Activated naive CD4-positive, alpha-beta T cell treated with anti-CD3 and anti-CD28 coated beads, Interleukin-2, amount 50 U/mL, for 24 hours (primary cell): ENCODE results near the gene RGS7.

Experiments
- H3K27ac Mint-ChIP-seq: one replicate; pipeline ENCODE4 v1.8.0; 2021; ENCODE audit warnings: mild to moderate bottlenecking, mixed read lengths
- H3K27me3 Mint-ChIP-seq: one replicate; pipeline ENCODE4 v1.8.0; 2021; ENCODE audit warnings: mixed read lengths
- H3K36me3 Mint-ChIP-seq: one replicate; pipeline ENCODE4 v1.8.0; 2021; ENCODE audit warnings: mixed read lengths
- H3K4me1 Mint-ChIP-seq: one replicate; pipeline ENCODE4 v1.8.0; 2021; ENCODE audit warnings: mixed read lengths
- H3K4me3 Mint-ChIP-seq: one replicate; pipeline ENCODE4 v1.8.0; 2021; ENCODE audit warnings: mild to moderate bottlenecking, mixed read lengths
- H3K9me3 Mint-ChIP-seq: one replicate; pipeline ENCODE4 v1.8.0; 2021; ENCODE audit warnings: mixed read lengths

Gene RGS7

DNA sequence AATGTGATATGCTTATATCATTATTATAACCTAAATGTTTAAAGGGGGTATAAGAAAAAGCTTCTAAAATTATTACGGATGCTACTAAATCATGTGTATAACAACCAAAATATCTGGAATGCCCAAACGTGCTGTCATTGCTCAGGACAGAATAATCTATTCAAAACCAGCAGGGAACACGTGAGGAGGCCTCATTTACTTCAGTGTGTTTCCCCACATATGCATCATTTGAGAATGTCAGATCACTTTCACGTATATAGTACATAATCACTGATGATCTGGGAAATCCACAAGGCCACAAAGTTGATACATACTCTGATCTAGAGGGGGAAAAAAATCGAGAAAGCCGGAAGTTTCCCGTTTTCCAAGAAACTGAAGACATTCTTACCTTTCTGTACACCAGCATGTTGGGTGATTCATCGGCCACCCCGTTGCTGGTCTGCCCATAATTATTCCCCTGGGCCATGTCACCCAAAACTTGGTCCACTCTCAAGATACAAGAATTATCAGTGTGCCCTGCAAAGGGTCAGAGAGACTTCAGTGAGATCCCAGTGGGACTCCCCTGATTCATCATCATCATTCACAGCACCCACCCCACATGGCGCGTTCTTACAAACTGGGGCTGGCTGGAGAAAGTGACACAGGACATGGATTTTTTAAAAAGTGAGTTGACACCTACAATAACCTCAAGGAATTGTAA, 1.5 kb downstream of the RGS7 start:
- no peak overlapping the region for H3K4me3 Mint-ChIP-seq
- H3K27me3 Mint-ChIP-seq = peaks cover 23% of the 10 kb centered on the region
- no peaks in the 10 kb centered on the region for H3K36me3 Mint-ChIP-seq
- H3K9me3 Mint-ChIP-seq = peaks cover 1% of the 10 kb centered on the region
- peaks cover 8% of the 10 kb centered on the region for H3K4me1 Mint-ChIP-seq
- no peak overlapping the region for H3K27ac Mint-ChIP-seq

- Mint-ChIP-seq H3K27ac (no peak overlapping the region), H3K36me3 (no peaks in the 10 kb centered on the region), H3K9me3 (peaks cover 8% of the 10 kb centered on the region), H3K27me3 (peaks cover 11% of the 10 kb centered on the region), H3K4me1 (peaks cover 4% of the 10 kb centered on the region), H3K4me3 (no peak overlapping the region)
These were observed 4.6 kb downstream of the RGS7 start for GRCh38 chr1:241352401-241352800.

GRCh38 chr1:241351841-241352240, 5.2 kb downstream of the RGS7 start:
- H3K27me3 Mint-ChIP-seq = peaks cover 14% of the 10 kb centered on the region
- no peak overlapping the region for H3K4me3 Mint-ChIP-seq
- peaks cover 4% of the 10 kb centered on the region for H3K4me1 Mint-ChIP-seq
- H3K9me3 Mint-ChIP-seq = peaks cover 8% of the 10 kb centered on the region
- no peaks in the 10 kb centered on the region for H3K36me3 Mint-ChIP-seq
- no peak overlapping the region for H3K27ac Mint-ChIP-seq

DNA sequence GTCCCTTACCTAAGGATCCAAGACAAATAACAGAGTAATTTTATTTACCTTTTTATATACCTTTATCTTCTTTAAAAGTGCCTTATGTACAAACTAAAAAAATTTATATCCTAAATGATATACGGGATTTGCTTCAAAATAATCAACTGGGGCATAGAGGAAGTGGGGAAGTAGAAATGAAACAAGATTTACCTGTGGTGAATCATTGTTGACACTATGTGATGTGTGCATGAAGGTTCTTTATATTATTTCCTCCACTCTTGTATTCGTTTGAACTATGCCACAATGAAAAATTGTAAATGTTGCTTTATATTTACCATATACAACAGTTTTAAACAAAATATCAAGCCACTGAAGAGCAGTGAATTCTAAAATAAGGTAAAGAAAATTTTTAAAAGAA, 13.0 kb downstream of the RGS7 start:
- H3K4me1 Mint-ChIP-seq = no peaks in the 10 kb centered on the region
- H3K27ac Mint-ChIP-seq = no peak overlapping the region
- no peaks in the 10 kb centered on the region for H3K36me3 Mint-ChIP-seq
- H3K4me3 Mint-ChIP-seq = no peak overlapping the region
- H3K27me3 Mint-ChIP-seq = peaks cover 4% of the 10 kb centered on the region
- peaks cover 8% of the 10 kb centered on the region for H3K9me3 Mint-ChIP-seq

DNA sequence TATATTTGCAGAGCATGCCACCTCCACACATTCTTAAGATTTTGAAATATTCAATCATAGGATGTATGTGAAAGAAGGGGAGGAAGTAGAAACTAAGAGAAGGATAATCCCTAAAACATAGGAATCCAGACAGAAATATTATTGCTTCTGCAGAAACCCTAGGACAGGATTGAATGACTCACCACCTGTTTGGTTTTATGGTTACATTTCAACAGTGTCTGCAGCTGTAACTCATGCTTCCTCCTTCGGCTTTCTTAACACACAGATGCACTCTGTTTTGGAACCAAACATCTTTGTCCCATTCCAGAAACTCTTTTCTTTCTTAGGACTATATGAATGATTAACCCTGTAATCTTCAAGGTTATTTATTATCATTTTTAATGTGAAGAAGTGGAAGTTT, 20.7 kb downstream of the RGS7 start:
- Mint-ChIP-seq H3K27me3 (peaks cover 2% of the 10 kb centered on the region), H3K27ac (no peak overlapping the region), H3K36me3 (no peaks in the 10 kb centered on the region), H3K4me3 (no peak overlapping the region), H3K9me3 (peaks cover 14% of the 10 kb centered on the region), H3K4me1 (no peaks in the 10 kb centered on the region)

GRCh38 chr1:241332987-241333386, 24.0 kb downstream of the RGS7 start:
- Mint-ChIP-seq H3K27ac (no peak overlapping the region), H3K27me3 (peaks cover 1% of the 10 kb centered on the region), H3K4me3 (no peak overlapping the region), H3K4me1 (no peaks in the 10 kb centered on the region), H3K9me3 (peaks cover 6% of the 10 kb centered on the region), H3K36me3 (no peaks in the 10 kb centered on the region)

- Mint-ChIP-seq H3K4me3 (no peak overlapping the region), H3K27me3 (peaks cover 1% of the 10 kb centered on the region), H3K27ac (peak overlapping the region; percentile 20), H3K4me1 (no peaks in the 10 kb centered on the region), H3K36me3 (no peaks in the 10 kb centered on the region), H3K9me3 (peaks cover 6% of the 10 kb centered on the region)
These were observed 25.0 kb downstream of the RGS7 start for GRCh38 chr1:241332037-241332409.

GRCh38 chr1:241331328-241332036, 25.5 kb downstream of the RGS7 start:
- H3K27ac Mint-ChIP-seq = peak overlapping the region; percentile 20
- H3K27me3 Mint-ChIP-seq = peaks cover 1% of the 10 kb centered on the region

GRCh38 chr1:241330619-241331327, 26.2 kb downstream of the RGS7 start:
- Mint-ChIP-seq H3K27ac (no peak overlapping the region), H3K27me3 (peaks cover 1% of the 10 kb centered on the region), H3K36me3 (no peaks in the 10 kb centered on the region), H3K4me1 (no peaks in the 10 kb centered on the region), H3K9me3 (peaks cover 6% of the 10 kb centered on the region), H3K4me3 (no peak overlapping the region)

More at GRCh38 chr1:241331328-241332036, 25.5 kb downstream of the RGS7 start:
- Mint-ChIP-seq H3K4me3 (no peak overlapping the region), H3K9me3 (peaks cover 6% of the 10 kb centered on the region), H3K4me1 (no peaks in the 10 kb centered on the region), H3K36me3 (no peaks in the 10 kb centered on the region)

GRCh38 chr1:241325456-241325855, 31.5 kb downstream of the RGS7 start:
- no peaks in the 10 kb centered on the region for H3K27me3 Mint-ChIP-seq
- H3K27ac Mint-ChIP-seq = no peak overlapping the region
- no peaks in the 10 kb centered on the region for H3K36me3 Mint-ChIP-seq
- peaks cover 5% of the 10 kb centered on the region for H3K9me3 Mint-ChIP-seq
- no peaks in the 10 kb centered on the region for H3K4me1 Mint-ChIP-seq
- no peak overlapping the region for H3K4me3 Mint-ChIP-seq

DNA sequence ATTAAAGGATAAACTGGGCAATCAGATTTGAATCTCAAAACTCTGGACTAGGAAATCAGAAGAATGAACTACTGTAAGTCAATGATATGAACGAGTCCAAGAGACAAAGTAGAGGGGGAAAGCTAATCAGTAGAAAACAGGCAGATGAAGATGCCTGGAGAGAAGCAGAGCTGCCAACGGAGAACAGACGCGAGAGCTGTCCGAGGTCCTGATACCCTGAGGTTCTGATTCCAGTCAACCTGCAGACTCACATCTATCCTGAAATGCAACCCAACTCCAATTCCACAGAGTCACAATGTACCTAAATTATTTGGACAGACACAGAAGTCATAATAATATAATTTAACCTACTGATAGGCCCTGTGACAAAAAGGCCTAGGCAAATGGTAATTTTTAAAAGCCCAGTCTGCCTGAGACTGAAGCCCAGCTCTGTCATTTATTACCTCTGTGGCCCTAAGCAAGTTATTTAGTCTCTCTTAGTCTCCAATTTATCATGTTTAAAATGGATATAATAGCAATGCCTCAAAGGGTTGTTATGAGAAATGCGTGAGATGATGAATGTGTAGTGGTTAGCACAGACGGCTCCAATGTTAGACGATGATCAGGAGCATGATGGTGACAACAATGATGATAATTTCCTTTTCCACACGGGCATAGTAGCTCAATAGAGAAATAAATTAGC, 33.4 kb downstream of the RGS7 start:
- no peaks in the 10 kb centered on the region for H3K4me1 Mint-ChIP-seq
- H3K27me3 Mint-ChIP-seq = peaks cover 2% of the 10 kb centered on the region
- peaks cover 5% of the 10 kb centered on the region for H3K9me3 Mint-ChIP-seq
- H3K36me3 Mint-ChIP-seq = no peaks in the 10 kb centered on the region
- H3K27ac Mint-ChIP-seq = no peak overlapping the region
- H3K4me3 Mint-ChIP-seq = no peak overlapping the region

GRCh38 chr1:241317676-241318075, 39.3 kb downstream of the RGS7 start:
- peaks cover 4% of the 10 kb centered on the region for H3K9me3 Mint-ChIP-seq
- peaks cover 2% of the 10 kb centered on the region for H3K27me3 Mint-ChIP-seq
- no peaks in the 10 kb centered on the region for H3K4me1 Mint-ChIP-seq
- no peak overlapping the region for H3K4me3 Mint-ChIP-seq
- H3K27ac Mint-ChIP-seq = no peak overlapping the region
- no peaks in the 10 kb centered on the region for H3K36me3 Mint-ChIP-seq

GRCh38 chr1:241316372-241316771, 40.6 kb downstream of the RGS7 start:
- Mint-ChIP-seq H3K27ac (no peak overlapping the region), H3K27me3 (peaks cover 2% of the 10 kb centered on the region), H3K4me3 (no peak overlapping the region), H3K4me1 (no peaks in the 10 kb centered on the region), H3K36me3 (no peaks in the 10 kb centered on the region), H3K9me3 (peaks cover 4% of the 10 kb centered on the region)

DNA sequence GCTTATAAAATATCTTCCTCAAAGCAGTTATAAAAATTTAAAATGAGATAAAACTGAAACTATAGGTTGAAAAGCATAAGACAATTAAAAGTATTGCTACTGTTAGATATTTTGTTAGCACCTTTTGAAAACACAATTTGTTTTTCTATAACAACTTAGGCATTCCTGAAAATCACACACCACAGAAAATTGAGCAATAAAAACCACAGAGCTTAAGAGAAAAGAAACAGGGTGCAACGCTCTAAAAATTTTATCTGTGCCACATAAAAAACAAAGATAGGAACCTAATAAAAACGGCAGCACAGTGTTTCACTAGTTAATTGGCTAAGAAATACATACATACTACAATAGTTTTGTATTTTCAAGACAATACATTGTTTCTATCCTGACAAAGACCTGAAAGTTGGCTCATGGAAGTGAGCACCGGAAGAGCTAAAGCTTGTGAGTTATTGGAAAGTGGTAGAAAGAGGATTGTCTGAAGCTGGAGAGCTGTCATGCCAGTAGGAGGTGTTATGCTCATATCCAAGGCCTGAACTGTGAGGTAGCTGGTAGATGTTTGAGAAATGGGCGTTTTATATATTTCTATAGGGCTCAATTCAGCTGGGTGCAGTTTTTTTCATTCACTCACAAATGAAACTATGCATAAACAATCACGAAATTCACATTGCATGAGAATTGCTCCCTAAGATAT, 45.8 kb downstream of the RGS7 start:
- Mint-ChIP-seq H3K4me1 (no peaks in the 10 kb centered on the region), H3K27ac (no peak overlapping the region), H3K4me3 (no peak overlapping the region), H3K27me3 (no peaks in the 10 kb centered on the region), H3K36me3 (no peaks in the 10 kb centered on the region), H3K9me3 (no peaks in the 10 kb centered on the region)

GRCh38 chr1:241310451-241310850, 46.6 kb downstream of the RGS7 start:
- Mint-ChIP-seq H3K4me1 (no peaks in the 10 kb centered on the region), H3K27ac (no peak overlapping the region), H3K27me3 (no peaks in the 10 kb centered on the region), H3K4me3 (no peak overlapping the region), H3K36me3 (no peaks in the 10 kb centered on the region), H3K9me3 (no peaks in the 10 kb centered on the region)
